Hepatocyte (in vitro differentiated cells): ENCODE data around the gene MINDY4. TPM values are rescaled to one million over a fixed set of nuclear protein-coding genes. Genes with fewer than 3 reads are reported as not detected.

ENCODE experiments used
- DNase-seq: peaks from one replicate; pipeline ENCODE4 v3.0.0-alpha.2; 2016; ENCODE audit warnings: low spot score
- H2AFZ ChIP-seq: fragments of 200-600 bp; sonication (generic); 2 replicates; pipeline ENCODE4 v1.6.0; 2016; ENCODE audit warnings: antibody characterized with exemption, mild to moderate bottlenecking
- H3K27ac ChIP-seq: fragments of 200-600 bp; sonication (generic); 2 replicates; pipeline ENCODE4 v1.5.1; 2016; ENCODE audit warnings: mild to moderate bottlenecking
- H3K27me3 ChIP-seq: fragments of 200-600 bp; sonication (generic); 2 replicates; pipeline ENCODE4 v1.6.1; 2016
- H3K36me3 ChIP-seq: fragments of 200-600 bp; sonication (generic); replicated peaks from 2 replicates; pipeline ENCODE4 v1.5.1; 2016; ENCODE audit warnings: low read depth; ENCODE audit not compliant: insufficient read depth
- H3K4me1 ChIP-seq: fragments of 200-600 bp; sonication (generic); 2 replicates; pipeline ENCODE4 v1.5.1; 2016; ENCODE audit warnings: mild to moderate bottlenecking, moderate library complexity; ENCODE audit not compliant: insufficient read depth
- H3K4me2 ChIP-seq: fragments of 200-600 bp; sonication (generic); 2 replicates; pipeline ENCODE4 v1.6.0; 2016
- H3K4me3 ChIP-seq: fragments of 200-600 bp; sonication (generic); 2 replicates; pipeline ENCODE4 v1.5.1; 2016; ENCODE audit warnings: mild to moderate bottlenecking
- H3K79me2 ChIP-seq: fragments of 200-600 bp; sonication (generic); 2 replicates; pipeline ENCODE4 v1.6.0; 2017; ENCODE audit warnings: mild to moderate bottlenecking
- H3K9me2 ChIP-seq: fragments of 200-600 bp; sonication (generic); replicated peaks from 2 replicates; pipeline ENCODE4 v1.6.0; 2017; ENCODE audit warnings: mild to moderate bottlenecking; ENCODE audit not compliant: insufficient read depth
- H3K9me3 ChIP-seq: fragments of 200-600 bp; sonication (generic); 2 replicates; pipeline ENCODE4 v1.5.1; 2016; ENCODE audit warnings: low read depth, mild to moderate bottlenecking
- H4K20me1 ChIP-seq: fragments of 200-600 bp; sonication (generic); 2 replicates; pipeline ENCODE4 v1.6.0; 2016; ENCODE audit warnings: mild to moderate bottlenecking; ENCODE audit not compliant: insufficient read depth, poor library complexity, severe bottlenecking
- EZH2 ChIP-seq: fragments of 200-600 bp; sonication (generic); IDR thresholded peaks from 2 replicates; pipeline ENCODE4 v1.6.1; 2016; ENCODE audit warnings: antibody characterized with exemption, mild to moderate bottlenecking, borderline replicate concordance
- EZH2phosphoT487 ChIP-seq: fragments of 200-600 bp; sonication (generic); IDR thresholded peaks from one replicate; pipeline ENCODE4 v1.6.1; 2018; ENCODE audit warnings: antibody characterized with exemption, mild to moderate bottlenecking, low read depth, moderate library complexity; ENCODE audit not compliant: unreplicated experiment, severe bottlenecking
- WGBS: methylation state at CpG from one replicate; pipeline ENCODE4 v1.1.6; 2016; ENCODE audit warnings: low lambda C conversion rate; ENCODE audit errors: missing lambda C conversion rate; 5-methylcytosine and 5-hydroxymethylcytosine counted together
- polyA plus RNA-seq: library from polyadenylated mRNA; unstranded; fragments of >200 nt; fragmentation: Nextera tagmentation; extraction: Ambion mirVana; gene quantifications from 2 replicates; pipeline ENCODE4 v1.2.1, GENCODE V29; 2016
- total RNA-seq: library from RNA; depleted of rRNA; stranded (reverse); fragments of >200 nt; gene quantifications from 2 replicates; pipeline ENCODE4 v1.2.3, GENCODE V29; 2014
- TF ChIP-seq, protein P1 (sequence below): fragments of 200-600 bp; sonication (generic); IDR thresholded peaks from 2 replicates; pipeline ENCODE4 v1.5.1; 2016; ENCODE audit warnings: antibody characterized with exemption, mild to moderate bottlenecking; ENCODE audit not compliant: poor library complexity

Gene MINDY4
- total and polyA plus RNA-seq, 2 experiments from 2014 or later: 4.4 to 6.3 TPM

DNA sequence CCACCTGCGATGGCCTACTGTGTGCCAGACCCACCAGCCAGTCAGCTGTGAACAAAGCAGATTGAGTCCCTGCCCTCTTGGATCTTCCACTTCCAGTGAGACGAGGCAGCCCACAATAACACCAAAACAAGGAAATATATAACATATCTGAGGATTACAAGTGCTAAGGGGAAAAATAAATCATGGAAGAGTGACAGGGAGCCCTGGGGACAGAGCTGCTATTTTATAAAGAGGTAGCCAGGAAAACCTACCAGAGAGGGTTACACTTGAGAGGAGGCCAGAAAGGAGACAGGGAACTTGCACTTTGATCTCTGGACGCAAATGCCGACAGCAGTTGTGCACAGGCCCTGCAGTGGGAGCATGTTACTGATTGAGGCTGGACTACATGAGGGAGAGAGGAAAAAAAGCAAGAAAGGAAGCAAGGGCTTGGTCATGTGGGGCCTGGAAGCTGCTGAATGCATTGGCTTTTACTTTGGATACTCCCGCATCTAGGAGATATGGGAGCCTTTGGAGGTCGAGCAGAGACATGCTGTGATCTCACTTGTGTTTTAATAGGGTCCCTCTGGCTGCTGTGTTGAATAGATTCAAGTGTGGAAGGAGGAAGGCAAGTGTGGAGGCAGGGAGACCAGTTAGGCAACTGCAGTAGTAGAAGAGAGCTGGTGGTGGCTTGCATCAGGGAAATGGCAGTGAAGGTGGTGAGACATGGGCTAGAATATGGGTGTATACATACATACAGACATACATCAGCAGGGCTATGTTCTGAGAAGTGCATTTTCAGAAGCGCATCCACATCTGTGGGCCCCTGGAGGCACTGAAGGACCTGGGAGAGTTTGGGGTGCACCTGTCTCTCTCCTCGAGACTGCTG lies 26.2 kb downstream of the MINDY4 start:
- Histone ChIP-seq H4K20me1 (no peaks in the 10 kb centered on the region), H3K9me2 (no peaks in the 10 kb centered on the region), H3K4me2 (peak overlapping the region; percentile 8), H3K27me3 (no peaks in the 10 kb centered on the region), H2AFZ (no peak overlapping the region), H3K4me1 (peaks cover 32% of the 10 kb centered on the region), H3K27ac (peak overlapping the region; percentile 87), H3K36me3 (no peaks in the 10 kb centered on the region), H3K9me3 (no peaks in the 10 kb centered on the region), H3K79me2 (no peaks in the 10 kb centered on the region), H3K4me3 (no peak overlapping the region)
- 65% methylated on average over 8 of the region's 8 CpGs for WGBS
- peak; percentile 44 for DNase-seq
- TF ChIP-seq EZH2 (no peak), EZH2phosphoT487 (no peak)
- TF ChIP-seq, protein P1, sequence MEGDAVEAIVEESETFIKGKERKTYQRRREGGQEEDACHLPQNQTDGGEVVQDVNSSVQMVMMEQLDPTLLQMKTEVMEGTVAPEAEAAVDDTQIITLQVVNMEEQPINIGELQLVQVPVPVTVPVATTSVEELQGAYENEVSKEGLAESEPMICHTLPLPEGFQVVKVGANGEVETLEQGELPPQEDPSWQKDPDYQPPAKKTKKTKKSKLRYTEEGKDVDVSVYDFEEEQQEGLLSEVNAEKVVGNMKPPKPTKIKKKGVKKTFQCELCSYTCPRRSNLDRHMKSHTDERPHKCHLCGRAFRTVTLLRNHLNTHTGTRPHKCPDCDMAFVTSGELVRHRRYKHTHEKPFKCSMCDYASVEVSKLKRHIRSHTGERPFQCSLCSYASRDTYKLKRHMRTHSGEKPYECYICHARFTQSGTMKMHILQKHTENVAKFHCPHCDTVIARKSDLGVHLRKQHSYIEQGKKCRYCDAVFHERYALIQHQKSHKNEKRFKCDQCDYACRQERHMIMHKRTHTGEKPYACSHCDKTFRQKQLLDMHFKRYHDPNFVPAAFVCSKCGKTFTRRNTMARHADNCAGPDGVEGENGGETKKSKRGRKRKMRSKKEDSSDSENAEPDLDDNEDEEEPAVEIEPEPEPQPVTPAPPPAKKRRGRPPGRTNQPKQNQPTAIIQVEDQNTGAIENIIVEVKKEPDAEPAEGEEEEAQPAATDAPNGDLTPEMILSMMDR: no peak

- Histone ChIP-seq H3K27ac (no peak overlapping the region), H3K4me1 (peaks cover 37% of the 10 kb centered on the region)
- 74% methylated on average over 2 of the region's 2 CpGs for WGBS
Observed at GRCh38 chr7:30799206-30799975, 28.2 kb downstream of the MINDY4 start.

GRCh38 chr7:30799976-30800661 lies 28.9 kb downstream of the MINDY4 start:
- no peak for DNase-seq
- TF ChIP-seq EZH2phosphoT487 (no peak), EZH2 (no peak)
- TF ChIP-seq, protein P1: no peak

More at GRCh38 chr7:30799206-30799975, 28.2 kb downstream of the MINDY4 start:
- H2AFZ ChIP-seq: no peak overlapping the region
- no peaks in the 10 kb centered on the region for H4K20me1 ChIP-seq
- DNase-seq: no peak
- H3K79me2 ChIP-seq: no peaks in the 10 kb centered on the region
- no peaks in the 10 kb centered on the region for H3K9me3 ChIP-seq
- no peak overlapping the region for H3K4me2 ChIP-seq
- H3K27me3 ChIP-seq: no peaks in the 10 kb centered on the region
- no peaks in the 10 kb centered on the region for H3K9me2 ChIP-seq
- H3K36me3 ChIP-seq: no peaks in the 10 kb centered on the region
- no peak for TF ChIP-seq EZH2phosphoT487
- no peak for TF ChIP-seq EZH2
- TF ChIP-seq, protein P1: no peak
- H3K4me3 ChIP-seq: no peak overlapping the region

More at GRCh38 chr7:30799976-30800661, 28.9 kb downstream of the MINDY4 start:
- Histone ChIP-seq H3K4me3 (no peak overlapping the region), H3K79me2 (no peaks in the 10 kb centered on the region), H4K20me1 (no peaks in the 10 kb centered on the region), H3K4me1 (peaks cover 40% of the 10 kb centered on the region), H3K4me2 (no peak overlapping the region), H3K27ac (no peak overlapping the region), H3K9me2 (no peaks in the 10 kb centered on the region), H3K9me3 (no peaks in the 10 kb centered on the region), H2AFZ (no peak overlapping the region), H3K27me3 (no peaks in the 10 kb centered on the region), H3K36me3 (no peaks in the 10 kb centered on the region)
- 77% methylated on average over 5 of the region's 5 CpGs for WGBS
